Gastroesophageal sphincter (tissue), 4 donors: ENCODE data around the gene TNFRSF18. TPM values are rescaled to one million over a fixed set of nuclear protein-coding genes. Genes with fewer than 3 reads are reported as not detected.

Source experiments
- ATAC-seq: fragments of 150-250 bp; one replicate; pipeline ENCODE4 v1.9.1; 2016; ENCODE audit warnings: mild to moderate bottlenecking, moderate library complexity
- H3K27ac ChIP-seq, 4 donors: fragments of 200-600 bp; sonication (generic) in 3 of 4; 1 replicate in 3 of 4; 2 replicates in 1 of 4; pipeline ENCODE4 v1.5.1; 2016 to 2019
- H3K27me3 ChIP-seq: fragments of 200-600 bp; sonication (generic); one replicate; pipeline ENCODE4 v1.5.1; 2019
- H3K36me3 ChIP-seq, 2 donors: fragments of 200-600 bp; sonication (generic); one replicate each; pipeline ENCODE4 v1.5.1; 2019; ENCODE audit warnings: control low read depth in 1 of 2
- H3K4me1 ChIP-seq, 3 donors: fragments of 200-600 bp; sonication (generic); 1 replicate in 2 of 3; 2 replicates in 1 of 3; pipeline ENCODE4 v1.5.1; 2016 to 2019; ENCODE audit warnings: control low read depth in 2 of 3
- H3K4me3 ChIP-seq, 2 donors: fragments of 200-600 bp; sonication (generic); one replicate each; pipeline ENCODE4 v1.5.1; 2019; ENCODE audit warnings: mild to moderate bottlenecking in 1 of 2, moderate library complexity in 1 of 2
- H3K9me3 ChIP-seq, 3 donors: fragments of 200-600 bp; sonication (generic); one replicate each; pipeline ENCODE4 v1.5.1; 2017 to 2019; ENCODE audit warnings: control low read depth in 2 of 3
- EP300 ChIP-seq: sonication (generic); formaldehyde crosslinking; IDR thresholded peaks from one replicate; pipeline ENCODE4 v1.6.1; 2017; ENCODE audit warnings: antibody characterized with exemption, mild to moderate bottlenecking
- POLR2A ChIP-seq, 2 donors: fragments of 450-650 bp; IDR thresholded peaks; one replicate each; pipeline ENCODE4 v1.6.1; 2017; ENCODE audit warnings: antibody characterized with exemption in 2 of 2, mild to moderate bottlenecking in 2 of 2, moderate library complexity in 1 of 2
- POLR2AphosphoS5 ChIP-seq: sonication (generic); formaldehyde crosslinking; IDR thresholded peaks from one replicate; pipeline ENCODE4 v1.6.1; 2017; ENCODE audit warnings: antibody characterized with exemption
- WGBS, 2 donors: methylation state at CpG; one replicate each; pipeline ENCODE4 v1.1.5; 2018; ENCODE audit warnings: low coverage in 1 of 2; 5-methylcytosine and 5-hydroxymethylcytosine counted together
- total RNA-seq, 4 donors: library from RNA; depleted of rRNA; stranded (reverse); fragments of >200 nt; gene quantifications; one replicate each; pipeline ENCODE4 v1.1.0, GENCODE V29; 2016
- TF ChIP-seq, protein P1 (sequence below), 4 experiments: fragments of 200-600 bp in 2 of 4; fragments of 450-650 bp in 2 of 4; sonication (generic) in 1 of 4; IDR thresholded peaks; one replicate each; pipeline ENCODE4 v1.5.1; 2017 to 2019; ENCODE audit warnings: antibody characterized with exemption in 4 of 4, mild to moderate bottlenecking in 2 of 4, moderate library complexity in 2 of 4

Gene TNFRSF18
- total RNA-seq, 4 donors from 2014 or later: 0.35 to 2.2 TPM; not detected in 2

GRCh38 chr1:1161683-1162079, 44.7 kb downstream of the TNFRSF18 start:
- WGBS, 2 donors: 38 to 60% methylated on average over 1 to 4 of the region's 17 CpGs
- H3K36me3 ChIP-seq: no peaks in the 10 kb centered on the region
- H3K27me3 ChIP-seq: peaks cover 48% of the 10 kb centered on the region
- H3K4me1 ChIP-seq: peaks cover 0 to 15% (median 7%) of the 10 kb centered on the region in 3 donors
- TF ChIP-seq POLR2A (IDR thresholded peaks at IDR 0.05) (no peak), POLR2AphosphoS5 (no peak), EP300 (no peak)
- TF ChIP-seq, protein P1, sequence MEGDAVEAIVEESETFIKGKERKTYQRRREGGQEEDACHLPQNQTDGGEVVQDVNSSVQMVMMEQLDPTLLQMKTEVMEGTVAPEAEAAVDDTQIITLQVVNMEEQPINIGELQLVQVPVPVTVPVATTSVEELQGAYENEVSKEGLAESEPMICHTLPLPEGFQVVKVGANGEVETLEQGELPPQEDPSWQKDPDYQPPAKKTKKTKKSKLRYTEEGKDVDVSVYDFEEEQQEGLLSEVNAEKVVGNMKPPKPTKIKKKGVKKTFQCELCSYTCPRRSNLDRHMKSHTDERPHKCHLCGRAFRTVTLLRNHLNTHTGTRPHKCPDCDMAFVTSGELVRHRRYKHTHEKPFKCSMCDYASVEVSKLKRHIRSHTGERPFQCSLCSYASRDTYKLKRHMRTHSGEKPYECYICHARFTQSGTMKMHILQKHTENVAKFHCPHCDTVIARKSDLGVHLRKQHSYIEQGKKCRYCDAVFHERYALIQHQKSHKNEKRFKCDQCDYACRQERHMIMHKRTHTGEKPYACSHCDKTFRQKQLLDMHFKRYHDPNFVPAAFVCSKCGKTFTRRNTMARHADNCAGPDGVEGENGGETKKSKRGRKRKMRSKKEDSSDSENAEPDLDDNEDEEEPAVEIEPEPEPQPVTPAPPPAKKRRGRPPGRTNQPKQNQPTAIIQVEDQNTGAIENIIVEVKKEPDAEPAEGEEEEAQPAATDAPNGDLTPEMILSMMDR (IDR thresholded peaks at IDR 0.05): no peak
- no peaks in the 10 kb centered on the region for H3K9me3 ChIP-seq
- no peak overlapping the region for H3K4me3 ChIP-seq
- no peak for ATAC-seq
- H3K27ac ChIP-seq: no peak overlapping the region

DNA sequence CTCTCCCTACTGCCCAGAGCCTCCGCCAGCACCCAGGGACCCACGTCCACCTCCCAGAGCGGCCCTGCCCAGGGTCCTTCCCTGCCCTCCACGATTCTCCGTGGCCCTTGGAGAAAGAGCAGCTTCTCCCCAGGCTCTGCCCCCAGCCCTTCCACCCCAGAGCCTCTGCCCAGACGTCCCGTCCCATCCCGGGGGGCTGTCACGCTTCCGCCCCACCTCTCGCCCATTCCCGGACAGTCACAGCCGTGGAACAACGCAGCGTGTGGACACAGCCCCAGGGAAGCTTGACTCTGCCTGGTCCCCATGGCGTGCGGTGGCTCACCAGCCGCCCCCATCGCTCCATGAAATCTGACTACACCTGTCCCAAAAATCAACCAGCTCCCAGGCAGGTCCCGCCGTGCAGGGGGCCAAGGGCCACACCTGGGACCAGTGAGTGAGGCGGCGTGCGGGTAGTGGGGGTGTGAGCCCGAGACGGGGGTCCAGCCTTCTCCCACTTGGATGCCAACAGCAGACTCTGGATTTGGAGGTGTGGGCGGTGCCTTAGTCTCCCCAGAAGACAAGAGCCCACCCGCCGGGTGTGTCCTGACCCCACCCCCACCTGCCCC, 45.2 kb downstream of the TNFRSF18 start:
- peaks cover 0 to 15% (median 7%) of the 10 kb centered on the region in 3 donors for H3K4me1 ChIP-seq
- WGBS, 2 donors: 79 to 100% methylated on average over 2 to 15 of the region's 29 CpGs
- no peak for ATAC-seq
- no peaks in the 10 kb centered on the region for H3K9me3 ChIP-seq
- no peaks in the 10 kb centered on the region for H3K36me3 ChIP-seq
- TF ChIP-seq POLR2AphosphoS5: no peak
- TF ChIP-seq, protein P1 (IDR thresholded peaks at IDR 0.05): no peak
- no peak for TF ChIP-seq EP300
- no peak for TF ChIP-seq POLR2A (IDR thresholded peaks at IDR 0.05)
- H3K27me3 ChIP-seq: peaks cover 43% of the 10 kb centered on the region
- H3K27ac ChIP-seq: no peak overlapping the region
- H3K4me3 ChIP-seq: no peak overlapping the region

DNA sequence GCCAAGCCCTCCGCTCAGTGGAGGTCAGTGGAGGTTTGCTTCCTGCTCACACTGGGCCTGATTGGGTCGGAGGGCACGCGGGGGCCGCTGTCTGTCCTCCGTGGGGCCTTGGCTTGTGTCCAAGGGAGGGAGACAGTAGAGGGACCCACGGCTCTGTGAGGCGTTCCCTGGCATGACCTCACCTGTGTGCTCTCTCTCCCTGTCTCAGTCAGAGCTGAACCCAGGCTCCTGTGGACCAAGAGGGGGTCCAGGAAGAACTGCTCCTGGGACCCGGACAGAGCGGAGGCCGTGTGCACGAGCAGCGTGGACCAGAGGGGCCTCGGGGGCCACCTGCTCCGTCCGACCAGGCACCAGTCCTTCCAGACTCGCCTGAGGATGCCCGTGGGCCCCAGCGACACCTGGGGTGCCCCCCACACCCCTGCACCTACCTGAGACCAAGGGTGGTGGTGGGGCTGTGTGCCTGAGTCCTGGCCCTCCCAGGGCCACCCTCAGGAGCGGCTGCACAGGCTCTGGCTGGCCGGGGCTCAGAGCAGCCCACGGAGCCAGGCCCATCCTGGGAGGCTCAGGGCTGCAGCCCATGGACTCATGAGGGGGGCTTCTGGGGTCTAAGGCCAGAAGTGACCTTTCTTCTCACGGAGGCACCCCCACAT, 46.0 kb downstream of the TNFRSF18 start:
- H3K4me3 ChIP-seq: no peak overlapping the region
- 77 to 80% methylated on average over 1 to 6 of the region's 23 CpGs for WGBS, 2 donors
- H3K4me1 ChIP-seq: peaks cover 0 to 15% (median 7%) of the 10 kb centered on the region in 3 donors
- peaks cover 36% of the 10 kb centered on the region for H3K27me3 ChIP-seq
- TF ChIP-seq EP300 (no peak), POLR2AphosphoS5 (no peak), POLR2A (IDR thresholded peaks at IDR 0.05) (no peak)
- TF ChIP-seq, protein P1 (IDR thresholded peaks at IDR 0.05): no peak
- no peaks in the 10 kb centered on the region for H3K36me3 ChIP-seq
- H3K9me3 ChIP-seq: no peaks in the 10 kb centered on the region
- H3K27ac ChIP-seq: no peak overlapping the region
- ATAC-seq: no peak

DNA sequence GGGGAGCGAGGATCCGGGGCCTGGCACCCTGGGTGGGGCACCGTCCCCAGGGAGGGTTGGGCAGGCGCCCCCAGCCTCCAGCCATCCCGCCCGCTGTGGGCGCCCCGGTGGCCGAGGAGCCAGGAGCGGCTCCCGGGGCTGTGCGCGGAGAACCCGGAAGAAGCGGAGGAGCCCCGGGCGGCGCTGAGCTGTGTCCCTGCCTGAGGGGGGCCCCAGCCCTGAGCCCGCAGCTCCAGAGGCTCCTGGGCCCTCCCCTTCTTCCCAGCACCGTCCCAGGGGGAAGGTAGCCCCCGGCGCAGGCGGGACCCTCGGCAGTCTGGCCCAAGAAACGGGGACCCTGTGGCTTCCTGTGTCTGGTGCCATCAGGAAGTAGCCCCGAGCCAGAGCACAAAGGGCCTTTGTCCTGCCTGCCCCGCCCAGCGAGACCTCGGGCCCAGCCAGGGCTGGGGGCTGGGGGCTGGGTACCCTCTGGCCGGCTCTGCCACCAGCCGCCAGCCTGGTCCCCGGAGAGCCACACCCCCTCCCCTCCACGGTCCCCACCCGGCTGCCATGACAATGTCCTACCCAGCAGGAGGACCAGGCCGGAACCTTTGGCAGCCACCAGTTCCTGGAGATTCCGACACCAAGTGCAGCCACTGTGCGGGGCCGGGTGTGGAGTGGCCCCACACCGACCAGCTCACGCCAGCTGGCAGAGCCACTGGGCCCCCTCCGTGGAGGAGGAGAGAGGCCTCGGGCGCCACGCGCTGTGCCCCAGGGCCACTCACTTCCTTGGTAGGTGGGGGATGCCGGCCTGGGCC, 48.3 kb downstream of the TNFRSF18 start:
- WGBS, 2 donors: no CpG with 5 or more reads among the region's 46 CpGs
- no peaks in the 10 kb centered on the region for H3K9me3 ChIP-seq
- peaks cover 0 to 15% (median 7%) of the 10 kb centered on the region in 3 donors for H3K4me1 ChIP-seq
- peaks cover 13% of the 10 kb centered on the region for H3K27me3 ChIP-seq
- peak; percentile 54 for ATAC-seq
- H3K4me3 ChIP-seq: peak overlapping the region; percentile 60 to 64
- H3K27ac ChIP-seq: peak overlapping the region; percentile 86 to 93 (median 89)
- no peaks in the 10 kb centered on the region for H3K36me3 ChIP-seq
- TF ChIP-seq POLR2AphosphoS5 (no peak), POLR2A (IDR thresholded peaks at IDR 0.05) (no peak), EP300 (no peak)
- TF ChIP-seq, protein P1 (IDR thresholded peaks at IDR 0.05): no peak
